ENCODE measurements around the gene LAMTOR4.

Gene LAMTOR4

GRCh38 chr7:100154651-100155491 is 6.2 kb downstream of the LAMTOR4 start:
- DNase-seq, result no peak

GRCh38 chr7:100155553-100156317 is 7.0 kb downstream of the LAMTOR4 start:
- DNase-seq, result no peak

GRCh38 chr7:100156331-100157068 is 7.8 kb downstream of the LAMTOR4 start:
- no peak for DNase-seq

GRCh38 chr7:100157069-100157333 is 8.3 kb downstream of the LAMTOR4 start:
- no peak for DNase-seq

- DNase-seq, result no peak
These were observed 8.9 kb downstream of the LAMTOR4 start for GRCh38 chr7:100157334-100158228.

GRCh38 chr7:100158229-100159098 is 9.7 kb downstream of the LAMTOR4 start, which contains the start of gene TRAPPC14:
Gene TRAPPC14, minus strand, starts transcription at chr7:100158723. Its CDS starts 224 bp downstream, at chr7:100158499.
- peak; percentile 92 for DNase-seq

GRCh38 chr7:100159099-100159623 is 10.4 kb downstream of the LAMTOR4 start:
- DNase-seq, result no peak

GRCh38 chr7:100160067-100160466 is 11.3 kb downstream of the LAMTOR4 start:
- DNase-seq, result no peak

- no peak for DNase-seq
These were observed 14.4 kb downstream of the LAMTOR4 start for GRCh38 chr7:100163006-100163531.

GRCh38 chr7:100163871-100164270 is 15.2 kb downstream of the LAMTOR4 start:
- no peak for DNase-seq

GRCh38 chr7:100166317-100166940 is 17.7 kb downstream of the LAMTOR4 start:
- DNase-seq, result no peak

- no peak for DNase-seq
These were observed 18.5 kb downstream of the LAMTOR4 start for GRCh38 chr7:100166970-100167911.

GRCh38 chr7:100167912-100168323 is 19.2 kb downstream of the LAMTOR4 start:
- DNase-seq, result no peak

GRCh38 chr7:100169147-100169850 is 20.6 kb downstream of the LAMTOR4 start:
- no peak for DNase-seq

GRCh38 chr7:100170101-100170897 is 21.6 kb downstream of the LAMTOR4 start:
- no peak for DNase-seq

GRCh38 chr7:100171087-100171681 is 22.5 kb downstream of the LAMTOR4 start:
- peak; percentile 37 for DNase-seq

GRCh38 chr7:100171840-100172239 is 23.1 kb downstream of the LAMTOR4 start:
- no peak for DNase-seq

Data from activated CD8-positive, alpha-beta memory T cell treated with anti-CD3 and anti-CD28 coated beads, Interleukin-2, amount 50 U/mL, for 4 hours (primary cell).